GM04503 (cell line): Measurements from ENCODE around the gene LAMB1.

Experiments used
- DNase-seq: peaks from one replicate; pipeline ENCODE4 v3.0.0-alpha.2; 2012; ENCODE audit warnings: low read depth

The LAMB1 gene

DNA sequence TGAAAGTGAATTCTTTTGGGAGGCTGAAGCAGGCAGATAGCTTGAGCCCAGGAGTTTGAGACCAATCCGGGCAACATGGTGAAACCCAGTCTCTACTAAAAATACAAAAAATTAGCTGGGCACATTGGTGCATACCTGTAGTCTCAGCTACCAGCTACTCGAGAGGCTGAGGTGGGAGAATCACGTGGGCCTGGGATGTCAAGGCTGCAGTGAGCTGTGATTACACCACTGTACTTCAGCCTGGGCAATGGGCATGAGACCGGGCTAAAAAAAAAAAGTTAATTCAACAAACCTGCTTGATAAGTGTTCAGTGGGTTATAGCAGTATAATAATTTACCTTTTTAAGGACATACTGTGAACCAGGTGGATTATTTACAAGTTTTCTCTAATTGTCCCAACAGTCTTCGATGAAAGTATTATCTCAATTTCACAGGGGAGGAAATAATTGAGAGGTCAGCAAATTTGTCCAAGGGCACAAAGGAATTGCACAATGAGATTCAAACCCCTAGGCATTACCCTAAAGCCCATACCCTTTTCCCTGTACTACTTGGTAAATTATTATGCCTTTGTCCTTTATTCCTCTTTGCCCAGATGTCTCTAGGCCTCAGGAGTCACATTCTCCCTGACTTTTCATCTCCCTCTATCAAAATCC is 125.1 kb downstream of the LAMB1 start:
- no peak for DNase-seq

DNA sequence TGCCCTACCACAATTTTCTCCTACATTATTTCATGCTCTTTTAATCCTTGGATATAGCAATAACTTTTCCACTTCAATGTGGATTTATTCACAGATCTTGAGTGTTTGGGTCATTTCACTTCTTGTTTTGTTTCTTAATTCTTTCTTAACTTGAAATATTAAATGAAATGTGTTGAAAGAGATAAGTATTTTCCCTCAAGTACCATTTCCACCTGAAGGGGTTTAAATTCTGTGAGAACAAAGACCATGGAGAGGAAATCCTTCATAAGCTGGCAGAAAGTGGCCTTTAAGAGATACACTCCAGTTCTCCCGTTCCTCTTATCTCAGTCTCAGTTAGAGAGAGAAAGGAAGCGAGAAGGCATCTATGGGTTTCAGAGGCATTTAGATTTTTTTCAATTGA is 126.0 kb downstream of the LAMB1 start:
- DNase-seq, result no peak

DNA sequence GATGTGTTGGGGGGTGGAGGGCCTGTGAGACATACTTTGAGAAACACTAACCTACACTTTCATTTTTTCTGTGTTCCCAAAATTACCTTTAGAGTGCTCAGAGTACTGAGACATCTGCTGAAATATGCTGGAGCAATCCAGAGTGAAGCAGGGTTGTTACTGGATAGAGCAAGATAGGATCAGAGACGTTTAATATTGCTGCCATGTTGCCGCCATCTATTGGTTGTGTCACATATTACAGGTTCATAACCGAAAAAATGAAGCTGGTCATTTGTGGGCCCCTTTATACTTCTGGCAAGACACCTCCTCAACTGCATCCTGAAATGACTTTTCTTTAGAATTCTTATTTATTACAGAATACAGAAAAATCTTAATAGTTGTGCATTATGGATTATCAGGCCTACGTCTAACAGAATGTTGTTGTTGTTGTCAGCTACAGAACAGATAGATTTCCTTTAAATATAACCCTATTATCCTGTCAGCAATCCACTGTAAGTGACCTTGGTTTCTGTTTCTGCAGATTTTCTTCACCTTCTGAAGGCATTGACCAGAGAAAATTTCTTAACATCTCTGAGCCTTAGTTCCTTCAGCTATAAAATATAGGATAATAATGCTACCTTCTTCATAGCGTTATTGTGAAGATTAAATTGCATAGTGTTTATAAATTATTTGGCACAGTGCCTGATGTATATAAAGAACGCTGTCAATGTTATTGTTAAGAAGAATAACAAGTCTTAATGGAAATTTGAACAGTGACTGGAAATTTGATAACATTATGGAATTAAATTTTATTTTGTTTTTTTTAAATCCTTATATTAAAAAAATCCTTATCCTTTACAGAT is 128.1 kb downstream of the LAMB1 start:
- no peak for DNase-seq

DNA sequence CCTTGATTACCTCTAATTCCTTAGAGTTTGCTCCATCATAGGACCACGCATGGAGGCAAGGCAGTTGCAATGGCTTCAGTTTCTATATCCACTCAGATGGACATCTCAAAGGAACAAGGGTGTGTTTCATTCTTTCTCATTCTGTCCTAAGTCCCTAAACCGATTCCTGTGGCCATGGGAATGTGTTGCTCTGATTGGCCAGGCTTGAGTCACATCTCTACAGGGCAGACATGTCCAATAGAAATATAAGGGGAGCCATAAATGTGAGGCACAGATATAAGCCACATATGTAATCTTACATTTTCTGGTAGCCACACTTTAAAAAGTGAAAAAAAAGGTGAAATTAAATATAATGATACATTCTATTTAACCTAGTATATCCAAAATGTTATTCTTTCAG is 128.8 kb downstream of the LAMB1 start:
- no peak for DNase-seq
